Frontal cortex (tissue), 4 donors: Measurements from ENCODE around the gene FGFBP1. TPM values are rescaled to one million over a fixed set of nuclear protein-coding genes. Genes with fewer than 3 reads are reported as not detected.

Experiments used
- DNase-seq, 2 donors: peaks; one replicate each; pipeline ENCODE4 v3.0.0; 2012; ENCODE audit warnings: low spot score in 2 of 2
- FAIRE-seq: peaks from 2 replicates; lab custom pipeline; 2012; peaks lifted over from hg19 to GRCh38; lab: Jason Lieb, UNC
- total RNA-seq: library from RNA; depleted of rRNA; stranded (reverse); fragments of >200 nt; gene quantifications from one replicate; pipeline ENCODE4 v1.2.3, GENCODE V29; 2014
- donor health status: control.
- donor health status: control.
- donor health status: control.

FGFBP1 gene
- total RNA-seq = not detected

DNA sequence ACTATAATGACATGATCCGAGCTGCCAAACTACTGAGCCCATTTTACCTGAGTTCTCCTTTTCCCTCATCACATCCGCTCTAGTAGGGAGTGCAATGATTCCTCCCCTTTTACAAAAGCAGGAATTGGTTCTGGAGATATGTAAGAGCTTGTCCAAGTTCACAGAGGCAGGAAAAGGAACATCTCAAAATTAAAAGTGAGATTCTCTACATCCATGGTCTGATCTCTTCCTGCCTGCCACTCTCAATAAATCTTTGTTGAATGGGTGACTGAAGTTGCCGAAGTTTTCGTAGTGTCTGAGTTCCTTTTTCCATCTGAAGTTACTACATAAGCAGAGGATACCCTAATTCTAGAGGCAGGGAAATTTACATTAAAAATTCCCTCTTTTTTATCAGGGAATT, at the start of gene FGFBP1:
FGFBP1 (minus strand) TSS at position 101 of the 400 bp plus-strand sequence. CDS start 2,108 bp downstream, outside the sequence.
- FAIRE-seq (no peak), DNase-seq (no peak)

DNA sequence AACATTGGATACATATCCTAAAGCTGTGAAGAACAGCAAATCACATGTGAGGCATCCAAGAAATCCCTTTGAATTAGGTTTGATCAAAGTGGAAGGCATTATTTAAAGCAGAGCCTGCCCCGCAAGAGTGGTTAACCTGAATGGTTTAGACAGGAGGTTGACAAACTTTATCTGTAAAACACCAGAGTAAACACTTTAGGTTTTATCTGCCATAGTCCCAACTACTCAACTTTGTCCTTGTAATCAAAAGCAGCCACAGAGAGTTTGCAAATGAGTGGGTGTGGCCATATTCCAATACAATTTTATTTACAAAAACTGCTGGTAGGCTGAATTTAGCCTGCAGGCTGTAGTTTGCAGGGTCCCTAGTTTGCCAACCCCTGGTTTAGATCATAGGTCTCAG, 49.7 kb upstream of the FGFBP1 start:
- FAIRE-seq (no peak), DNase-seq (no peak)

DNA sequence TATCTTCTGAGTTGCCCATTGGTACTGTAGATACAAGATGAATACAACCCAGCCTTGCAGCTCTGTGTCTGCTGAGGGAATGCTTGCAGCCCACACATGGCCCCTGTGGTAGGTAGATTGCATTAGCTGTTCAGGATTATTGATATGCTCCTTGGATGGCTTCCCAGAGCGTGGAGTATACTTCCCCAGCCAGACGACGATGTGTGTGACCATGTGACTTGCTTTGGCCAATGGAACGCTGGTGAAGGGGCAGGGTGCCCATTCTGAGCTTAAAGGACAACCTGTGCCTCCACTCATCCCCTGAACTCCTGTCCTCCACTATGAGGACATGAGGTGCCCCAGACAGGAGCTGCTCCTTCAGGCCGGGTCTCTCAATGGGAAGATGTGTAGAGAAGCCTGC, 48.4 kb upstream of the FGFBP1 start:
- FAIRE-seq = no peak
- DNase-seq = no peak

DNA sequence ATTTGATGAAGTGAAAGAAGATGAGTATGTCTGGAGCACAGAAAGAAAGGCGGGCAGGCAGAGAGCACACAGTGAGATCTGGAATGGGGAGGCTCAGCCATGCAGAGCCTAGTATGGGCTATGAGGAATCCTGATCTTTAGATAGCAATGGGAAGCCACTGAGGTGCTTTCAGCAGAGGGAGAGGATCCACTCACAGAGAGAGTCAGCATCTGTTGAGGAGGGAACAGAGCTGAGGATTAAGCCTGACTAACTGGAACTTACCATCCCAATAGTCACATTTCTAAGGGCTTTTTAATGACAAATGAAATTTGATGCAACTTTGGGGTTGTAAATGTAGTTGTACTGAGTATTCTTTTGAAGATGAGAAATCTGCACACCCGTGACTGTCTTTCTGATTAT, 45.1 kb upstream of the FGFBP1 start:
- FAIRE-seq = no peak
- DNase-seq = no peak

DNA sequence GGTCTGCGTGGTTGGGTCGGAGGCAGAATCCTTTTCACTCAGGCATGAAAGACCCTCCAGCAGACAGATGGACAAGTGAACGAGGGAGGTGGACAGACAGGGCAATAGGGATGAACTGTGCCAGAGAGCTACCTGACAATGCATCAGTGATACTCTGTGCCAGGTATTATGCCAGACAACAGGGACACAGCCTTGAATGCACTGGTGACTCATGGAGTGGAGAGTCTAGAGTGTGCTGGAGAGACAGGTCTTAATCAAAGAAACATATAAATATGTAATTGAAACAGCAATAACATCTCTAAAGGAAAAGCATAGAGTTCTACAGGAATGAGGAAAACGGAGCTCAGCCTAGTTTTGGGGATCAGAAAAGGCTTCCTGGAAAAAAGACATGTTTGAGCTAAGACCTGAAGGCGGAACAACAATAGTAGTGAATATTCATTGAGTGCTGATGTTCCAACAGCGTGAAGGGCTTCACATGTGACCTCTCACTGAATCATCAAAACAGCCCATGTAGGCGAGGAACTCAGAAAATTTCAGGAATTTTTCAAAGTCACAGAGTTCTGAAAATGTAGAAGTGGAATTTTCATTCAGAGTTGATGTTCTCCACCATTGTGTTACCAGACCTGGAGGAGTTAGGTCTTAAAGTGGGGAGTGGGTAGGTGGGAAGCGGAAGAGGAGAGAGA, 44.4 kb upstream of the FGFBP1 start:
- FAIRE-seq = no peak

DNA sequence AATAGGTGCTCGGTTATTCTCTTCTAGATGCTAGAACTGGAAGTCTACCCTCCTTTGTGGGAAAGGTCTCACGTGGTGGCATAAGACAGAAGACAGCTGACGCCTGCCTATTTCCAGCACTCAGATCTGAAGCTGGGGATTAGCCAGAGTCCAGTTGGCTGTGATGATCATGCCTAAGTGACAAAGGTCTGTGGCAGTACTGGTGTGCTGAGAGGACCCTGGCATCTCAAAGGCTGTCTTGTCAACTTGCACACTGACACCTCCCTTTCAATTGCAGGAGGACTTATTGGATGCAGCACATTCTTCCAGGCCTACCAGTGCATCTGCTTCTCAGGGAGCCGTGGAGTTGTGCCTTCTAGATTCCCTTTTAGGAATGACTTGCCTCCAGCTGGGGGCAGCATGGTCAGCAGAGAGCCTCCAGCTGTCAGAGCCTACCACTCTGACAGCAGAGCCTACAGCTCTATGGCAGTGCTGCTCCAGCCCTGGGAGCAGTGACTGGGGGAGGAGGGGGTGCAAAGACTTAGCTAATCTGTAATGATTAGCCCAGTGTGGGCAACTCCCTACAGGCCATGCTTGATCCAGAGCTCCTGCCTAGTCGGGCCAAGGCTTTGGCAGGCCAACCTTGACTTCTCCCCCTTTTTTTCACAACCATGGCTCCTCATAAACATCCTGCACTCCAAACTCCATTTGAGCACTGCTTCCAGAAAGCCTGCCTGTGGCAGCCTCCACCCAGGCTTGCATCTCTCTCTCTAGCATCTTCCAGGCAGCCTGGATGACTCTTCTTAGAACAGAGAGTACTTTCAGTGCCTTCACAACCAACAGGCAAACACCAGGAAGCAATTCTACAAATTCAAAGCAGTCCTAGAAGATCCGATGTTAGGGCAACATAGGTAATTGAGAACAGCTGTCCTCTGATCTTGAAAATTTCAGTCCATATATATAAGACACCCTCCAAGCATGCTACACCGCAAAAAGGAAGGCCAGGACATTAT, 38.2 kb upstream of the FGFBP1 start:
- FAIRE-seq = no peak
- DNase-seq = no peak

More for the DNA sequence above, 44.4 kb upstream of the FGFBP1 start:
- no peak for DNase-seq

DNA sequence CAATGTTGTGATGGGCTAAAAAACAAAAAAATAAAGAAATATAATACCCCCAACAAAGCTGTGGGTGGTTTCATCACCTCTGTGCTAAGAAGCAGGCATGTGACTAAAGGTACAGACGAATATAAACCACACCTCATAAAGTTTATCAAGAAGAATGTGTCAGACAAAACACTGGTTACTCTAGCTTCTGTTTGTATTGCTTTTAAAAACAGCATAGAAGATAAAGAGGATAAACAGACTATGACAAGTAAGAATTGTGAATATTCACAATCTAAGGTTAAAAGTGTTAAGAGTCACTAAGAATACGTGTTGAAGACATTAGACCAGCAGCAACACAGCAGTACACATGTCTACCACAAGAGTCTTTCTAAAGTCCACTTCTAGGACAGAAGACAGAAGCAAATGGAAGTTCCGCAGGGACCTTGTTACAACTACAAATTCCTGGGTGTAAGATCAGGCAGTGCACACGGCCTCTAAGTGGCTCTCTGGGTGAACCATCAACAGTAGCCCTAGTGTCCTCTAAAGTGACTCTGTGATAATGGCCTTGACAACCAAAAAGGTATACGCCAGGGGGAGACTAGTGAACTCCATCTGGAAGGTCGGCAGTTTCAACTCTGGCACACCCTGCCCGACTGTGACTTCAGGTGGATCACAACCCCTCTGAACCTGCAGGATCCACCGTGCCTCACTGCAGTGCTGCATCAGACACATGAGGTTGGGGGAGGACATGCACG, 32.7 kb upstream of the FGFBP1 start:
- DNase-seq (no peak), FAIRE-seq (no peak)

DNA sequence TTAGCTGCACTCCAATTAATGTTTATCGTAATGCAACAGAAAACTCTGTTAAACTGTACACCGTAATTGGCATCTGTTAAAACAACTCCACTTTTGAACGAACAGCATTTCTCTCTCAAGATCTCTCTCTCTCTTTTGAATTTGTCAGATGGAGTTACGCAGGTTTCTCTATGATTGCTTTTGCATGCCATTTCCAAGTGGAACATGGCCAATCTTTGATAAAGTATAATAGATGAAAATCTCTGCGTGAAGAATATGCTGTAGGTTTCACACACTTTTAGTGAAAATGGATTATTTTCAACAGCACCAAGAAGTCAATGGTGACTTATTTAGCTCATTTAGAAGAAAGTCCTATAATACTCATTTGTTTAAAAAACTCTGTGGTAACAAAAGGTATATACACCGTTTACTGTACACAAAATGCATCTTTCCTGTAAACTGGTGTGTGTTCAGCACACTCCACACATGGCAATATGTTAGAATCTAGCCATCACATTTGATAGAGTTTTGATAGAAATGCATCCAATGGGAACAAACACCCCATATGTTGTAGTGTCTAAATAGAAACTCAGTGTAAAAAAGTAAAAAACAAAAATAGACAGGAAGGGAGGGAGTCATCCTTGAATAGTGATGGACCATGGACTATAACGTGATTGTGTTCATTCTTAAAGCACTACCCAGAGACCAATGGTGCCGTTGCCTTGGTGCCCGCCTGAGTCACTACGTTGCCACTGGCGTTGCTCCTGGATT, 30.2 kb upstream of the FGFBP1 start:
- FAIRE-seq (no peak), DNase-seq (no peak)

DNA sequence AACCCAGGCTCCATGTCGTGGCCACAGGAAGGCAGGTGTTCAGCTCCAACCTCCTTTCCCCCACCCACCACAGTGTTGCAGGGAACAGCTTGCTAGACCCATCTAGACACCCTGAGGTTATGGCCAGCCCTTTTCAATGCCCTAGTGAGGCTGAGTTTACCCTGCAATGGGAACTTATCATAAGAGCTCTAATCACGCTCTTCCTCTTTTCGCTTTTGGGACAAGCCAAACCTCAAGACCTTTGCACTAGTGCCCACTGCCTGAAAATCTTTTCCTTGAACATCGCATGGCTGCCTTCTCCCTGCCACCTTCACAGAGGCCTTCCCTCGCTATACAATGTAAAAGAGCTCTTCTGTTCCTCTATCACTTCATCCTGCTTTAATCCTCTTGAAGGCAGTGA, 26.8 kb upstream of the FGFBP1 start:
- DNase-seq (no peak), FAIRE-seq (no peak)

DNA sequence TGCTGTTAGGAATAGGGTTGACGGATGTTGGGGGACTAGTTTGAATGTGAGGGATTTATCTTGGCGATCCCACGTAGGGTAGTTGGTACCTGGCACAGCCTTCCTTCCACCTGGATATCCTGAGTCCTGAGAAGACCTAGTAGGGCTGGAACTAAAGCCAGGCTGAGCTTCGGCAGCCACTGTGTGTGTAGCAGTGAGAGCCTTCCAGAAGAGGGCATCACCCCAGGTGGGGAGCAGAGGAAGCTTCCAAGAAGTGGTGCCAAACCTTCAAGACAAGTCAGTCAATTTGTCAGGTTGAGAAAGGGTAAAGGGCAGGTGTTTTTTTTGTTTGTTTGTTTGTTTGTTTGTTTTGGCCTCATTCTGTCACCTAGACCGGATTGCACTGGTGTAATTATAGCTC, 25.6 kb upstream of the FGFBP1 start:
- FAIRE-seq = no peak
- DNase-seq = no peak

DNA sequence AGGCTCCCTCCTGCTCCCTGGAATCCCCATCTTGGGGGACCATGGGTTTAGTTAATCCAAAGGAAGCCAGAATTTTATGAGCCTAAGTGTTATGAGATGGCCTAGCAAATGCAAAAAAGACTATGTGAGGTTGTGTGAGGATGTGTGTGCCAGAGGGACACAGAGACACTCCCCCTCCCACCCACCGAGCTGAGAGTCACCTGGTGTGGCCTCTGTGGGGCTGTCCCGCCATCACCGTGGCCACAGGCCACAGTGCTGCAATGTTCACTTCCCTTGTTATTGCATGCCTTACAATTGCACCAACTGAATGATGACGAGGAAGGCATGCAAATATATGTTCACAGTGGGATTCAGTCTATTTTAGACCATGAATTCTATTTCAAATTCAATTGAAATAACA, 25.0 kb upstream of the FGFBP1 start:
- no peak for FAIRE-seq
- no peak for DNase-seq

DNA sequence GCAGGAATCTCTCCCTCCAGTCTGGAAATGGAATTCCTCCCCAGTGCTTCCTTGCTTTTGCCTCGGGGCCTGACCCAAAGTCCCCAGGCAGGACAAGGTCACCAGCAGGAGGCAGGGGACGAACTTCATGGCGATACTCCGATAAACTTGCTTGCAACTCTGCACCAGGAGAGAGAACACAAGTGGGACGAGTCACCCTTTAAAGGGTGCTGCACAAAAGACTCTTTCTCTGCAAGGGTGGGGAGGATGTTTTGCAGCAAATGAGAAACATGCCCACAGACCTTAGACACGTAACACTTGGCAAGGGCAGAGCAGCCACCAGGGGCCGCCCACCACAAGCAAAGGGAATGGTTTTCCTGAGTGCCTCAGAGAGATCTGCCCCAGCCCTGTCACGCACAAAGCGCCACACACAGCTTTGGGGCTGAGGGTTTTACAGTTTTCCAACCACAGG, 24.5 kb upstream of the FGFBP1 start, which contains the start of gene FGFBP2:
FGFBP2 (minus strand) TSS at position 175 of the 451 bp plus-strand sequence; CDS start at position 129, 46 bp downstream.
- no peak for FAIRE-seq
- DNase-seq = peak in 1 of 2 donors; percentile 16

DNA sequence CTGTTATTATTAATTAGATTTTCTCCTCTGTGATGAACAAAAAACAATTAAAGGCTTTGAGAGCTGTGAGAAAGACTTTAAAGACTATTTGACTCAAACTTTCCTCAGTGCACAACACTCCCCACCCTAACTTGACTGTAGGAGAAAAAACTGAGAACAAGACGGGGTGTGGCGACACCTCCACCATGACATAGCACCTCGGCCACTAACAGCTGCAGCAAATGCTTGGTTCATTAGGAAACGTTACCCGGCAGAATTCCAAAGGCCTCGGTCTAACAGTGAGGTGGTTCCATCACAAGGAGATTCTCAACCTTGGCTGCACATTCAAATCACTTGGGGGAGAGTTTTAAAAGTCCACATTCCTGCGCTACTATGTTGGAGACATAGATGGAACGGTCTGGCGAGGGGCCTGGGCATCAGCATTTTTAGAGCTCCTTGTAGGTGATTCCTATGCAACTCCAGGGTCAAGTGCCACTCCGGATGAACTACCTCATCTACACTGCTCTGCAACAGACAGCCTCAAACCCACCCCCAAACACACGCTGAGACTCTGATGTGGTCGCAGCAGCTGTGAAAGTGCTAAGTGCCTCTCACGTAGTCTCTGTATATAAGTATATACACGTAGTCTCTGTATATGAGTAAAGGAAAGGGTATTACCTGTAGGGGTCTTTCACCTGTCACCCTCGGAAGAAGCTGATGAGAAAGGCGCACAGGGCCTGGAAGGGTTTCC, 23.4 kb upstream of the FGFBP1 start:
- no peak for FAIRE-seq

DNA sequence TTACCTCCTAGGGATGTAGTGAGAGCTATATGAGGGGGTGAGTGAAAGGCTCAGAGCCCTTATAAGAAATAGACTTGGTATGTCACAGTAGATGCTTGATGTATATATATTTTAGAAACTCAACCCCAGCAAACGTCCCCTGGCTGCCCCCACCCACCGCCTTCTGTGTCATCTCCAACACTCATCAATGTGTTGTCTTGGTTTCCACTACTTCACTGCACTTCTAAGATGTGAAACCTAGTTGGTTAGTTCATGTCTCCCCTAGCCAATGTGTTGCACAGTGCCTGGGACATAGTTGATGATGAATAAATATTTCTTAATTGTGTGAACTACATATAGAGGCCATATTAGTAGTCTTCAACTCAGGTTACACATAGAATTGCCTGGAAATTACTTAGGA, 20.0 kb upstream of the FGFBP1 start:
- DNase-seq = no peak
- FAIRE-seq = no peak

More for the DNA sequence above, 23.4 kb upstream of the FGFBP1 start:
- DNase-seq = no peak

DNA sequence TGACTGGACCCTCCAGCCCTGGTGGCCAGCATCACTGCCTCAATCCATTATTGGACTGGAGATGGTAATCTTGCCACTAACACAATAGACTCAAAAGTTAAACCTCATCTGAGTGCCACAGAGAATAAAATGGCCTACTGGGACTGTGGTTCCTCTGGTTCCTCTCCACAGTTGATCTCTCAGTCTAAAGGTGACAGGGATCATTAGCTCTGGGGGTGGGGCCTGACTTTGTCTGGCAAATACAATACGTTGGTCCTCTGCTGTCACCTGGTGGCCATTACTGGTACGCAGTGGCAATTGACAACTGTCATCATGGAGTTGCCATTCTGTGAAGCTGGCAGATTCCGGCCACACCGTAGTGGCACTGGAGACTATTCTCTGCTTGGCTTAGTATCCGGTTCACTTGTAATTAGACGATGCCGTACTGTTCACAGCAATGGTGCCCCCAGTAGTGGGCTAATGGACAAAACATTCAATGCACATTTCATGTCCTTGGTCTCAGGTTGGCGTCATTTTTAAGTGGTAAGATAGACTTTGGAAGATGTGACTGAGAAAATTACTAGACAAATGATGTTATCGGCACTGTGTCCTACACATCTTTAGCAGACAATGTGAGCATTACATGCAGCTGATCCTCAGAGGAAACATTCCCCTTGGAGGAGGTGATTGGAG, 17.8 kb upstream of the FGFBP1 start:
- peak; percentile 32 to 45 for DNase-seq
- FAIRE-seq = no peak

DNA sequence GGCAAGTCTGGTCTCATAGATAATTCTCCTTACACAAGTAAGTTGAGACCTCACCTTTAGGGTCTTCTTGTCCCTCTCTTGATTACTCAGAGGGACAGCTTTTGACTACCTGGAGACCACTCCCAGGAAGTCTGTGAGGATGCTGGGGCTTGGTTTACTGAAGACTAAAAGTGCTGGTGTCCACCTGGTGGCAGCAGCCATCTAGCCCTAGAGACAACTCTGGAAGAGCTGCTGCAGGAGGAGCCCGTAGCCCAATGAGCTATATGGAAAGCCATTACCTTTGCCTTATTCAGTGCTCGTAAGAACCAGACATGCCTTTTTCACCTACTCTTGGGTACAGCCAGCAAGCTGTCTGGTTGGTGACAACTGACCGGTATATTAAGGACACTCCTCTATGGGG, 17.1 kb upstream of the FGFBP1 start:
- DNase-seq = no peak
- FAIRE-seq = no peak

DNA sequence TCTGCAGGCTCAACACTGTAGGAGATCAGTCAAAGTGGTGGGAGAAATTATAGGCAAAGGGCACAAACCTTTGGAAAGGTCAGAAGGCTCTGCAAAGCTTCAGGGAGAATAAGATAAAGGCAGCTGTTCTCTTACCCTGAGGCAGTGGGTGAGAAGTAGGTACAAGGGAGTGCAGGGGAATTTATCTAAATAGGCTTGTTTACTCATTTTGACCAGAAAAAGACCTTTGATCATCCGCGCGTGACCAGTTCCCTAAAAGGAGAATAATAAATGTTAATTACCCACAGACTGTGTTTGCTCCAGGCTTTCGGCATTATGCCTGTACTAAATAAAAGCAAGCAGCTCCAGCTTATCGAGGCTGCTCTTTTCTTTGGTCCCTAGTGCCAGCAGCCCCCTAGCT, 15.1 kb upstream of the FGFBP1 start:
- DNase-seq = no peak
- no peak for FAIRE-seq

DNA sequence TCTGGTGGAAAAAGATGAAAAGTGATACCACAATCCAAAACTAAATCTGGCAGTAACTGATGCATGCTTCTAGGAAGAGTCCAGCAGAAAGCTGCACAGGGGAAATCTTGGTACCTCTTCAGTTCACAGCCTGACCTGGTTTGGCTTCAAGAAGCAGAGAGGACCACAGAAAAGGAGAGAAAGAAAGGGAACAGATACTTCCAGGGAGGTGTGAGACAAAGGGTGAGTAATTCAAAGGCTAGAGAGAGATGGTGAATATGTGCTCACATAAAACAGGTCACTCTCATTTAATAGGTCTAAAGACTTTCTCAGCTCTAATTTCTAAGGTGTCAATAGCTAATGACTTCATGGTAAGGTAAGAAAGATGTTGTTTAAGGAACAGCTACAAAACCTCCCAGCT, 13.2 kb upstream of the FGFBP1 start:
- FAIRE-seq = no peak

More for the DNA sequence above, 13.2 kb upstream of the FGFBP1 start:
- no peak for DNase-seq
